Measurements from ENCODE around the gene ARSD. TPM values are rescaled to one million over a fixed set of nuclear protein-coding genes. Genes with fewer than 3 reads are reported as not detected.

The ARSD gene
- total and polyA plus RNA-seq, 2 of the 13 experiments (the other 11 are each of a cell fraction or from before 2014, with no cell fraction given): 4.8 to 6.8 TPM

GRCh38 chrX:2924151-2924550, 5.0 kb downstream of the ARSD start (continued):
- TF ChIP-seq ZNF124 (CRISPR knock-in tag; IDR thresholded peaks at IDR 0.05) (no peak), ATAD3A (CRISPR knock-in tag; IDR thresholded peaks at IDR 0.05) (no peak), ZNF720 (CRISPR knock-in tag; IDR thresholded peaks at IDR 0.05) (no peak)

DNA sequence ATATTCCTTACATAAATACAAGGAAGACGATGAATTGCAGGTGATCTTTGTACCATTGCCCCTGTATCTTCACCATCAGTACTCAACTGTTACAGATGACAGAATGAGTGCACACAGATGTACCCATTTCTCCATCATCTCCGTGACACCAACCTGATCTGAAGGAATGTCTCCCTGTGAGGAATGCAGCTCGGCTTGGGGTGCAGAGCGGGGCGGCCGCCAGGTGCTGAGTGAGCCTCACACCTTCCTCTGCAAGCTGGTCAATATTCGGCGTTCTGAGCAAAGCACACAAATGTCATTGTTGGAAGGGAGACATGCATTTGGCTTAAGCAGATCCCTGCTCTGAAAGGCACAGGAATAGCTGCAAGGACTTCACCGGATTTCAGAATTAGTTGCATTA, 7.4 kb downstream of the ARSD start:
- H3K9ac ChIP-seq (ENCODE audit: insufficient read depth, low read depth, low read length): no peak overlapping the region
- no peak overlapping the region for H3K4me2 ChIP-seq (ENCODE audit: low read depth, low read length)
- ChIA-PET CTCF (ENCODE audit: low intra/inter-chr PET ratio, low total read pairs) (no interaction called here), POLR2A (no interaction called here)
- ATAC-seq (no peak), DNase-seq (ENCODE audit: low spot score) (no peak), FAIRE-seq (no peak)
- H3K9me3 ChIP-seq (ENCODE audit: low read length): no peaks in the 10 kb centered on the region
- no peaks in the 10 kb centered on the region for H3K36me3 ChIP-seq (replicated peaks in 1 of 2; ENCODE audit: control insufficient read depth in 1 of 2, insufficient read depth in 2 of 2, low read length in 2 of 2)
- TF ChIP-seq ONECUT2 (CRISPR knock-in tag; IDR thresholded peaks at IDR 0.05) (no peak), ZNF30 (CRISPR knock-in tag; IDR thresholded peaks at IDR 0.05) (no peak), PCBP2 (optimal IDR thresholded peaks at IDR 0.05; ENCODE audit: low read depth, low read length, poor library complexity, severe bottlenecking) (no peak), PLSCR1 (CRISPR knock-in tag; IDR thresholded peaks at IDR 0.05; ENCODE audit: borderline replicate concordance) (no peak), GABPA (IDR thresholded peaks at IDR 0.05; ENCODE audit: low read depth, low read length) (no peak), GABPA (CRISPR knock-in tag; IDR thresholded peaks at IDR 0.05; ENCODE audit: low read depth) (no peak), ZFP91 (CRISPR knock-in tag; IDR thresholded peaks at IDR 0.05; ENCODE audit: borderline replicate concordance) (no peak), NR1H2 (CRISPR knock-in tag; IDR thresholded peaks at IDR 0.05; ENCODE audit: borderline replicate concordance, low read depth) (no peak), ZNF503 (CRISPR knock-in tag; IDR thresholded peaks at IDR 0.05) (no peak)
- no peak overlapping the region for H3K27ac ChIP-seq (ENCODE audit: extremely low read length, insufficient read depth, low read length)
- H4K20me1 ChIP-seq (ENCODE audit: insufficient read depth, low read length): no peaks in the 10 kb centered on the region
- intact Hi-C loops (cut with micrococcal nuclease; ENCODE audit: unreplicated experiment) (no loop called here), in situ Hi-C loops (cut with HindIII; ENCODE audit: extremely low pct_ligation_motif_present, low pct_unique_long_range_greater_than_20kb) (no loop called here)
- H3K4me3 ChIP-seq (replicated peaks in 1 of 3; ENCODE audit: insufficient read depth in 1 of 3, low read depth in 2 of 3, low read length in 3 of 3): no peak overlapping the region
- H3K4me1 ChIP-seq (ENCODE audit: insufficient read depth, low read length): no peaks in the 10 kb centered on the region
- H3K27me3 ChIP-seq (ENCODE audit: control insufficient read depth in 1 of 2, insufficient read depth in 2 of 2, low read length in 2 of 2): no peaks in the 10 kb centered on the region
- no peaks in the 10 kb centered on the region for H3K79me2 ChIP-seq (ENCODE audit: insufficient read depth, low read length)
- WGBS (ENCODE audit: low lambda C conversion rate): 100% methylated on average over 1 of the region's 9 CpGs
- no peak overlapping the region for H2AFZ ChIP-seq (ENCODE audit: low read length)
- BruUV-seq (replicated peaks): no TSS peak
